Measurements from ENCODE around the gene UBAP1L. TPM values are rescaled to one million over a fixed set of nuclear protein-coding genes. Genes with fewer than 3 reads are reported as not detected.
A peak's percentile ranks its signal among the peaks of the same experiment; 100 is the strongest.

The UBAP1L gene
- total and polyA plus RNA-seq, 10 donors: 2.5 to 11.2 (median 7.0) TPM

DNA sequence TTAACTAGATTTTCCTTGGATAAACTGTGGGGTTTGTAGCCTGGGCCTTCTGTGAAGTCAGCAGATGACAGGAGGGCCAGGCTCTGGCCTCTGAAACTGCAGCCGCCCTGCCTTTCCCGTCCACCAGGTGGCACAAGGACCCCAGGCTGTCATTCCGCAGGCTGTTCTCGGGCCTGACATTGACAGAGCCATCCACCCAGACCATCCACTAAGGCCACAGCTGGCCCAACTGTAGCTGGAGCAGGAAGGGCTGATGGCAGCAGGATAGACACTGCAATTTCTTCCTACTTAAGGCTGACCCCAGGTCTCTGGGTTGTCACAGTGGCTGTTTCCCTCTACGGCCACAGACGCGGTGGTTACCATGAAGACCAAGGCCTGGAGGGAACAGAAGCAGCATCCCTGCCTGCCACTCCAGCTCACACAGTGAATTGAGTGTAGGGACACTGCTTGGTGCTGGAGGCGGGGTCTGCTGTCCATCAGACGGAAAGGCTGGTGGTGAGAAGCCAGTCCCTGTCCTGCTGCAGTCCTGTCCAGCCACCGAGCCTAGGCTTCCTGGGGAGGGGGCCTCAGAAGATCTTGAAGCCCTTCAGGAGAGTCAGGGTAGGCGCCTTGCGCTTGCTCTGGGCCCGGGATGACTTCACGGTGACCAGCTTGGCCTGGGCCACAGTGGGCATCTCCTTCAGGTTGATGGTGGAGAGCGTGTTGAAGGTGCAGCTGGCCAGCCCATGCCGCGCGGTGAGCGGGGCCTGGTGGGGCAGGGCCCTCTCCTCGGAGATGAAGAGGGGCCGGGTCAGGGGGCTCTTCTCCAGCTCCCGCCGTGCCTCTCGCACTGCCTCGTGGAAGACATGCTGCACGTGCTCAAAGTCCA lies 60.4 kb downstream of the UBAP1L start:
- H3K9me3 ChIP-seq: no peaks in the 10 kb centered on the region
- no peak overlapping the region for H3K4me3 ChIP-seq
- H3K27ac ChIP-seq: peak overlapping the region in 3 of 8 donors; percentile 3 to 14 (median 9)
- peaks cover 8 to 21% (median 10%) of the 10 kb centered on the region in 6 donors for H3K4me1 ChIP-seq
- WGBS, 5 donors: 62 to 79% (median 73%) methylated on average over 14 to 26 of the region's 26 CpGs
- DNase-seq: peak; percentile 87
- intact Hi-C loops (cut with DNase I; ENCODE audit: low total_unique reads): loop anchor here (10.0 kb wide), 1 partner anchor 220 kb away; no protein-coding TSS in a partner anchor
- H3K36me3 ChIP-seq: peaks cover 0 to 16% (median 0%) of the 10 kb centered on the region in 6 donors
- TF ChIP-seq POLR2AphosphoS5 (IDR thresholded peaks at IDR 0.05) (peak; percentile 37 to 64 (median 47)), CTCF (IDR thresholded peaks at IDR 0.05 in 8 of 11, conservative IDR thresholded peaks at IDR 0.05 in 3 of 11) (peak; percentile 60 to 93 (median 86)), POLR2A (IDR thresholded peaks at IDR 0.05) (no peak)
- H3K27me3 ChIP-seq (replicated peaks in 1 of 7): no peaks in the 10 kb centered on the region

DNA sequence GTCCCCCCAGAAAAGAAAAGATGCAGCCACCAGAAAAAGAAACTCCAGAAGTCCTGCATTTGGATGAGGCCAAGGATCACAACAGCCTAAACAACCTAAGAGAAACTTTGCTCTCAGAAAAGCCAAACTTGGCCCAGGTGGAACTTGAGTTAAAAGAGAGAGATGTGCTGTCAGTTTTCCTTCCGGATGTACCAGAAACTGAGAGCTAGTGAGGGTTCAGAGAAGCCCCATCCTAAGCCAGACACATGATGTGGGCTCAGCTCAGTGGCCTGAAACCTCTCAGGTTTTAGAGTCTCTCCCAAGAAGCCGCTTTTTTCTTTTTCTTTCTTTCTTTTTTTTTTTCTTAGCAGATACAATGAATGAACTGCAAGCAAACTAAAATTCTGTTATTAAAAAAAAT lies 62.0 kb downstream of the UBAP1L start:
- H3K4me1 ChIP-seq: peaks cover 13 to 35% (median 18%) of the 10 kb centered on the region in 6 donors
- intact Hi-C loops (cut with DNase I; ENCODE audit: low total_unique reads): loop anchor here (10.0 kb wide), 1 partner anchor 222 kb away; no protein-coding TSS in a partner anchor
- TF ChIP-seq POLR2A (IDR thresholded peaks at IDR 0.05) (no peak), POLR2AphosphoS5 (IDR thresholded peaks at IDR 0.05) (no peak), CTCF (IDR thresholded peaks at IDR 0.05 in 8 of 11, conservative IDR thresholded peaks at IDR 0.05 in 3 of 11) (no peak)

GRCh38 chr15:65051266-65051665 lies 63.7 kb downstream of the UBAP1L start:
- Histone ChIP-seq H3K9me3 (no peaks in the 10 kb centered on the region), H3K27me3 (replicated peaks in 1 of 7) (no peaks in the 10 kb centered on the region), H3K4me3 (no peak overlapping the region), H3K4me1 (peaks cover 13 to 35% (median 18%) of the 10 kb centered on the region in 6 donors), H3K36me3 (peaks cover 0 to 7% (median 0%) of the 10 kb centered on the region in 6 donors), H3K27ac (no peak overlapping the region)
- no peak for DNase-seq
- 89 to 95% (median 93%) methylated on average over 2 of the region's 2 CpGs for WGBS, 5 donors
- intact Hi-C loops (cut with DNase I; ENCODE audit: low total_unique reads): loop anchor here (10.0 kb wide), 1 partner anchor 224 kb away; no protein-coding TSS in a partner anchor
- no peak for TF ChIP-seq POLR2AphosphoS5 (IDR thresholded peaks at IDR 0.05)
- TF ChIP-seq CTCF (IDR thresholded peaks at IDR 0.05 in 8 of 11, conservative IDR thresholded peaks at IDR 0.05 in 3 of 11): no peak
- no peak for TF ChIP-seq POLR2A (IDR thresholded peaks at IDR 0.05)

More for the DNA sequence above, 62.0 kb downstream of the UBAP1L start:
- H3K27me3 ChIP-seq (replicated peaks in 1 of 7): no peaks in the 10 kb centered on the region
- no peak overlapping the region for H3K27ac ChIP-seq
- DNase-seq: no peak
- H3K36me3 ChIP-seq: peaks cover 0 to 8% (median 0%) of the 10 kb centered on the region in 6 donors
- H3K9me3 ChIP-seq: no peaks in the 10 kb centered on the region
- 84 to 93% (median 89%) methylated on average over 2 of the region's 2 CpGs for WGBS, 5 donors
- no peak overlapping the region for H3K4me3 ChIP-seq

DNA sequence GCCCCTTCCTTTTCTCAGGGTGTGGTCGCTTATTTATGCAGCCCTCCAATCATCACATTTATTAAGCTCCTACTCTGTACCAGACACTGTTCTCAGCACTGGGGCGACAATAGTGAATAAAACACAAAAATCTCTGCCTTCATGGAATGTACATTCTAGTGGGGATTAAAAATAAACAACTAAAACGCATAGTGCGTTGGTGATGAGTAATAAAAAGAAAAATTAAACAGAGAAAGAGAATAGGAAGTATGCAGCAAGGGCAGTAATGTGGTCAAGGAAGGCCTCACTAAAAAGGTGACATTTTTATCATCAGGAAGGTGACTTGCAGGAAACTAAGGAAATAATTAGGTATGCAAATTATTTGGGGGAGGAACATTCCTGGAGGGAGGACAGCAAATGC lies 64.7 kb downstream of the UBAP1L start:
- WGBS, 5 donors: 22 to 42% (median 28%) methylated on average over 4 of the region's 4 CpGs
- intact Hi-C loops (cut with DNase I; ENCODE audit: low total_unique reads): loop anchor here (10.0 kb wide), 1 partner anchor 225 kb away; no protein-coding TSS in a partner anchor

More for the DNA sequence above, 64.7 kb downstream of the UBAP1L start:
- no peak overlapping the region for H3K27ac ChIP-seq
- H3K9me3 ChIP-seq: no peaks in the 10 kb centered on the region
- no peaks in the 10 kb centered on the region for H3K27me3 ChIP-seq (replicated peaks in 1 of 7)
- DNase-seq: no peak
- TF ChIP-seq POLR2AphosphoS5 (IDR thresholded peaks at IDR 0.05): no peak
- TF ChIP-seq POLR2A (IDR thresholded peaks at IDR 0.05): no peak
- TF ChIP-seq CTCF (IDR thresholded peaks at IDR 0.05 in 8 of 11, conservative IDR thresholded peaks at IDR 0.05 in 3 of 11): no peak
- no peak overlapping the region for H3K4me3 ChIP-seq
- H3K36me3 ChIP-seq: peaks cover 0 to 4% (median 0%) of the 10 kb centered on the region in 6 donors
- peaks cover 13 to 37% (median 18%) of the 10 kb centered on the region in 6 donors for H3K4me1 ChIP-seq
